Neutrophil (primary cell): ENCODE measurements around the gene USP54.

Experiments
- H3K27ac ChIP-seq: fragments of 200-600 bp; sonication (generic); 2 replicates; pipeline ENCODE4 v1.5.1; 2016; ENCODE audit warnings: mild to moderate bottlenecking, moderate library complexity
- H3K27me3 ChIP-seq: fragments of 200-600 bp; sonication (generic); 2 replicates; pipeline ENCODE4 v1.6.0; 2016; ENCODE audit warnings: mild to moderate bottlenecking
- H3K36me3 ChIP-seq: fragments of 200-600 bp; sonication (generic); 2 replicates; pipeline ENCODE4 v1.5.1; 2017
- H3K4me1 ChIP-seq, 2 experiments: fragments of 200-600 bp in 1 of 2; sonication (generic) in 1 of 2; 1 replicate in 1 of 2; 2 replicates in 1 of 2; pipeline versions ENCODE4 v1.5.1 to v1.6.1; 2013 to 2016; ENCODE audit warnings: low read depth in 1 of 2, low read length in 1 of 2, mild to moderate bottlenecking in 1 of 2, moderate library complexity in 1 of 2; ENCODE audit not compliant: control insufficient read depth in 1 of 2, insufficient read depth in 1 of 2
- H3K4me3 ChIP-seq, 2 experiments: fragments of 200-600 bp in 1 of 2; sonication (generic) in 1 of 2; 1 replicate in 1 of 2; 2 replicates in 1 of 2; pipeline ENCODE4 v1.5.1; 2013 to 2016; ENCODE audit warnings: low read depth in 1 of 2, low read length in 1 of 2, mild to moderate bottlenecking in 1 of 2, moderate library complexity in 1 of 2
- H3K9me3 ChIP-seq: fragments of 200-600 bp; sonication (generic); 2 replicates; pipeline ENCODE4 v1.5.1; 2016
- TF ChIP-seq, protein P1 (sequence below): fragments of 200-600 bp; sonication (generic); IDR thresholded peaks from 2 replicates; pipeline ENCODE4 v1.5.1; 2016; ENCODE audit warnings: antibody characterized with exemption

Gene USP54

DNA sequence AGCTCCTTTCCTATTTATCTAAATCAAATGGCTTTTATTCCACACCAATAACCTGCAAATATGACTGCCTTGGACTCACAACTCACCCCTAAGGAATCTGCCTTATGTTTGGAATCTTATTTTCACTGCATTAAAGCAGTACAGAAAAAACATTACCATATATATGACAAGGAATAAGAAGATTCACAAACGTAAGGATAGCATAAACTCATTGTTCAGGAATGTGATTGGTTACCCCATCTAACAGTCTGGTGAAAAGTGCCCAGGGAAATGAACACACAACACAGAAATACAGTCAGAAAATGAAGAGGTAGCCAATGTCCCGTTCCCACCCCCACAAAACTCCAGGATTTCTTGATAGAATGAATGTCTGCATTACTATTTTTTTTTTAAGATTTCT is 97.4 kb downstream of the USP54 start:
- peak overlapping the region; percentile 98 for H3K27ac ChIP-seq
- no peaks in the 10 kb centered on the region for H3K9me3 ChIP-seq
- no peak overlapping the region for H3K4me3 ChIP-seq
- H3K27me3 ChIP-seq = no peaks in the 10 kb centered on the region
- TF ChIP-seq, protein P1, sequence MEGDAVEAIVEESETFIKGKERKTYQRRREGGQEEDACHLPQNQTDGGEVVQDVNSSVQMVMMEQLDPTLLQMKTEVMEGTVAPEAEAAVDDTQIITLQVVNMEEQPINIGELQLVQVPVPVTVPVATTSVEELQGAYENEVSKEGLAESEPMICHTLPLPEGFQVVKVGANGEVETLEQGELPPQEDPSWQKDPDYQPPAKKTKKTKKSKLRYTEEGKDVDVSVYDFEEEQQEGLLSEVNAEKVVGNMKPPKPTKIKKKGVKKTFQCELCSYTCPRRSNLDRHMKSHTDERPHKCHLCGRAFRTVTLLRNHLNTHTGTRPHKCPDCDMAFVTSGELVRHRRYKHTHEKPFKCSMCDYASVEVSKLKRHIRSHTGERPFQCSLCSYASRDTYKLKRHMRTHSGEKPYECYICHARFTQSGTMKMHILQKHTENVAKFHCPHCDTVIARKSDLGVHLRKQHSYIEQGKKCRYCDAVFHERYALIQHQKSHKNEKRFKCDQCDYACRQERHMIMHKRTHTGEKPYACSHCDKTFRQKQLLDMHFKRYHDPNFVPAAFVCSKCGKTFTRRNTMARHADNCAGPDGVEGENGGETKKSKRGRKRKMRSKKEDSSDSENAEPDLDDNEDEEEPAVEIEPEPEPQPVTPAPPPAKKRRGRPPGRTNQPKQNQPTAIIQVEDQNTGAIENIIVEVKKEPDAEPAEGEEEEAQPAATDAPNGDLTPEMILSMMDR = no peak
- peaks cover 34 to 35% of the 10 kb centered on the region in 2 experiments for H3K4me1 ChIP-seq
- H3K36me3 ChIP-seq = no peaks in the 10 kb centered on the region

DNA sequence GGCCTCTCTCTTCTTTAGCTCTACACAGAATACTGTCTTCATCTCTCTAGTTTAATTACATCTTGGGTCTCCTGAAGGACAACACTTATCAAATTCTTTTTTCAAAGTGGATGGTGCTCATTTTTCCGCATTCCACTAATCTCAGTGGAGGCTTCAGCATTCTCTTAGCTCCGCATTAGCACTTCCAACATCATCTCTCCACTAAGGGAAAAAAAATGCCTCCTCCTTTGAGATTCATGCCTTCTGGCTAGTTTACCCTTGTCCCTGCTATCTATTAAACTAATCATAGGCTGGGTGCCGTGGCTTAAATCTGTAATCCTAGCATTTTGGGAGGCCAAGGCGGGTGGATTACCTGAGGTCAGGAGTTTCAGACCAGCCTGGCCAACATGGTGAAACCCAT is 104.5 kb downstream of the USP54 start:
- Histone ChIP-seq H3K9me3 (no peaks in the 10 kb centered on the region), H3K27me3 (no peaks in the 10 kb centered on the region), H3K4me3 (no peak overlapping the region), H3K36me3 (peaks cover 15% of the 10 kb centered on the region), H3K4me1 (no peaks in the 10 kb centered on the region), H3K27ac (no peak overlapping the region)
- TF ChIP-seq, protein P1 = no peak

GRCh38 chr10:73485320-73485719 is 105.8 kb downstream of the USP54 start:
- no peaks in the 10 kb centered on the region for H3K4me1 ChIP-seq
- TF ChIP-seq, protein P1 = no peak
- H3K4me3 ChIP-seq = no peak overlapping the region
- no peaks in the 10 kb centered on the region for H3K9me3 ChIP-seq
- no peak overlapping the region for H3K27ac ChIP-seq
- no peaks in the 10 kb centered on the region for H3K27me3 ChIP-seq
- peaks cover 15% of the 10 kb centered on the region for H3K36me3 ChIP-seq

- Histone ChIP-seq H3K4me1 (no peaks in the 10 kb centered on the region), H3K36me3 (peaks cover 51% of the 10 kb centered on the region), H3K9me3 (no peaks in the 10 kb centered on the region), H3K27ac (no peak overlapping the region), H3K27me3 (no peaks in the 10 kb centered on the region), H3K4me3 (no peak overlapping the region)
- TF ChIP-seq, protein P1 = no peak
Measured at GRCh38 chr10:73480158-73480557, 111.0 kb downstream of the USP54 start.

- no peaks in the 10 kb centered on the region for H3K9me3 ChIP-seq
- TF ChIP-seq, protein P1 = no peak
- no peaks in the 10 kb centered on the region for H3K27me3 ChIP-seq
- H3K4me3 ChIP-seq = no peak overlapping the region
- H3K4me1 ChIP-seq = no peaks in the 10 kb centered on the region
- peaks cover 66% of the 10 kb centered on the region for H3K36me3 ChIP-seq
- H3K27ac ChIP-seq = no peak overlapping the region
Measured at GRCh38 chr10:73478636-73479035, 112.5 kb downstream of the USP54 start.

DNA sequence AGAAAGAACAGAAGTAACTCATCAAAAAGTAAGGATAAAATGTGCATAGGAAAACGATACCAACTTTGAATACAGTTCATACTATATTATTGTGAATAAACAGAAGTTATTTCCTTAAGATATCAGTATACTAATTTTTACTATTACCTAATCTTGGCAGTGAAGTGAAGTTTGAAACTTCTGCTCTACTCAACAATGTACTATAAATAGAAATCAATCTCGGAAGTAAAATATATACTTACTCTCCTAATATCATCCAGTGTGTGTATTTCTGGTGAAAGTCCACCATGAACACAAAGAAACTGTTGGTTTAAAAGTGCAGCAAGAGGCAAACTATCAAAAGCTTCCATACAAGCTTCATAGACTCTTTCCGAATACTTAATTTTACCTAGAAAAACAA is 119.9 kb downstream of the USP54 start:
- TF ChIP-seq, protein P1 = no peak
- Histone ChIP-seq H3K4me1 (no peaks in the 10 kb centered on the region), H3K9me3 (no peaks in the 10 kb centered on the region), H3K36me3 (peaks cover 88% of the 10 kb centered on the region), H3K27me3 (no peaks in the 10 kb centered on the region), H3K4me3 (no peak overlapping the region), H3K27ac (no peak overlapping the region)
